Liver (tissue), 9 donors: ENCODE data around the gene CRACR2B. TPM values are rescaled to one million over a fixed set of nuclear protein-coding genes. Genes with fewer than 3 reads are reported as not detected.

Source experiments
- DNase-seq: peaks from one replicate; pipeline ENCODE4 v3.0.0-alpha.2; 2017; ENCODE audit warnings: low spot score
- H3K27ac ChIP-seq, 2 donors: one replicate each; pipeline ENCODE4 v1.7.0; 2013; ENCODE audit warnings: inconsistent platforms in 2 of 2, low read length in 2 of 2, control low read depth in 1 of 2, low read depth in 1 of 2, mild to moderate bottlenecking in 1 of 2
- H3K27me3 ChIP-seq, 4 donors: one replicate each; pipeline versions ENCODE4 v1.6.1 to v1.7.0; 2013; ENCODE audit warnings: low read length in 3 of 4, inconsistent platforms in 1 of 4, mild to moderate bottlenecking in 1 of 4, moderate library complexity in 1 of 4; ENCODE audit not compliant: control insufficient read depth in 4 of 4, insufficient read depth in 4 of 4
- H3K36me3 ChIP-seq, 4 donors: one replicate each; pipeline versions ENCODE4 v1.6.1 to v1.7.0; 2013; ENCODE audit warnings: low read length in 3 of 4, mild to moderate bottlenecking in 3 of 4, low read depth in 1 of 4, moderate library complexity in 1 of 4; ENCODE audit not compliant: control insufficient read depth in 4 of 4, insufficient read depth in 3 of 4
- H3K4me1 ChIP-seq, 4 donors: one replicate each; pipeline versions ENCODE4 v1.6.1 to v1.7.0; 2013; ENCODE audit warnings: low read length in 3 of 4, mild to moderate bottlenecking in 3 of 4, moderate library complexity in 1 of 4; ENCODE audit not compliant: control insufficient read depth in 4 of 4, insufficient read depth in 4 of 4
- H3K4me3 ChIP-seq, 3 donors: one replicate each; pipeline versions ENCODE4 v1.6.1 to v1.7.0; 2013; ENCODE audit warnings: low read length in 3 of 3, control low read depth in 1 of 3, low read depth in 1 of 3, mild to moderate bottlenecking in 1 of 3
- H3K9ac ChIP-seq, 2 donors: one replicate each; pipeline ENCODE4 v1.7.0; 2013; ENCODE audit warnings: low read length in 2 of 2, mild to moderate bottlenecking in 2 of 2, moderate library complexity in 2 of 2, control low read depth in 1 of 2, low read depth in 1 of 2
- H3K9me3 ChIP-seq, 4 donors: one replicate each; pipeline versions ENCODE4 v1.6.1 to v1.7.0; 2013; ENCODE audit warnings: low read length in 3 of 4; ENCODE audit not compliant: control insufficient read depth in 4 of 4
- ATF3 ChIP-seq: IDR thresholded peaks from 2 replicates; pipeline ENCODE4 v1.6.1; 2016; ENCODE audit warnings: antibody characterized with exemption
- CTCF ChIP-seq: fragments of 150-350 bp; IDR thresholded peaks from 2 replicates; pipeline ENCODE4 v1.5.1; 2017; ENCODE audit warnings: improper control_type of control experiment, low read depth, low read length; ENCODE audit not compliant: missing input control
- EGR1 ChIP-seq, 2 donors: IDR thresholded peaks; 2 replicates each; pipeline ENCODE4 v1.6.1; 2016 to 2018; ENCODE audit warnings: antibody characterized with exemption in 2 of 2, low read depth in 2 of 2
- FOXA1 ChIP-seq: IDR thresholded peaks from 2 replicates; pipeline ENCODE4 v1.6.1; 2016; ENCODE audit warnings: antibody characterized with exemption
- FOXA2 ChIP-seq: IDR thresholded peaks from 2 replicates; pipeline ENCODE4 v1.6.1; 2016; ENCODE audit warnings: antibody characterized with exemption
- GABPA ChIP-seq, 2 donors: IDR thresholded peaks in 1 of 2; conservative IDR thresholded peaks in 1 of 2; 2 replicates each; pipeline ENCODE4 v1.6.1; 2016; ENCODE audit warnings: antibody characterized with exemption in 2 of 2, mild to moderate bottlenecking in 1 of 2, moderate library complexity in 1 of 2
- HNF4A ChIP-seq, 2 donors: conservative IDR thresholded peaks; 2 replicates each; pipeline ENCODE4 v1.6.1; 2016; ENCODE audit warnings: antibody characterized with exemption in 2 of 2, mild to moderate bottlenecking in 2 of 2
- HNF4G ChIP-seq: IDR thresholded peaks from 2 replicates; pipeline ENCODE4 v1.6.1; 2016; ENCODE audit warnings: antibody characterized with exemption
- JUND ChIP-seq, 2 donors: IDR thresholded peaks; 2 replicates each; pipeline ENCODE4 v1.6.1; 2016; ENCODE audit warnings: antibody characterized with exemption in 2 of 2
- MAX ChIP-seq: IDR thresholded peaks from 2 replicates; pipeline ENCODE4 v1.6.1; 2016; ENCODE audit warnings: antibody characterized with exemption
- NR2F2 ChIP-seq: IDR thresholded peaks from 2 replicates; pipeline ENCODE4 v1.6.1; 2016; ENCODE audit warnings: antibody characterized with exemption
- RAD21 ChIP-seq, 2 donors: IDR thresholded peaks; 2 replicates each; pipeline ENCODE4 v1.6.1; 2016; ENCODE audit warnings: antibody characterized with exemption in 2 of 2, mild to moderate bottlenecking in 2 of 2
- REST ChIP-seq: IDR thresholded peaks from 2 replicates; pipeline ENCODE4 v1.6.1; 2016; ENCODE audit warnings: antibody characterized with exemption, mild to moderate bottlenecking
- RXRA ChIP-seq, 2 donors: IDR thresholded peaks; 2 replicates each; pipeline ENCODE4 v1.6.1; 2017 to 2018; ENCODE audit warnings: antibody characterized with exemption in 2 of 2, mild to moderate bottlenecking in 1 of 2
- SP1 ChIP-seq: IDR thresholded peaks from 2 replicates; pipeline ENCODE4 v1.6.1; 2018; ENCODE audit warnings: antibody characterized with exemption, mild to moderate bottlenecking
- TAF1 ChIP-seq: conservative IDR thresholded peaks from 2 replicates; pipeline ENCODE4 v1.6.1; 2016; ENCODE audit warnings: antibody characterized with exemption, mild to moderate bottlenecking
- YY1 ChIP-seq: IDR thresholded peaks from 2 replicates; pipeline ENCODE4 v1.6.1; 2016; ENCODE audit warnings: antibody characterized with exemption, mild to moderate bottlenecking
- ZBTB33 ChIP-seq: IDR thresholded peaks from 2 replicates; pipeline ENCODE4 v1.6.1; 2016; ENCODE audit warnings: antibody characterized with exemption
- WGBS: extraction: QIAGEN DNeasy Blood & Tissue Kit; methylation state at CpG from one replicate; pipeline ENCODE4 v1.1.7; 2013; 5-methylcytosine and 5-hydroxymethylcytosine counted together
- polyA plus RNA-seq, 2 donors: library from polyadenylated mRNA; stranded (reverse) in 1 of 2; unstranded in 1 of 2; fragments of 200-250 nt in 1 of 2; fragments of >200 nt in 1 of 2; fragmentation: Nextera tagmentation in 1 of 2; extraction: Ambion mirVana in 1 of 2; gene quantifications; one replicate each; pipeline versions ENCODE4 v1.2.1 to v1.2.3, GENCODE V29; 2013 to 2015
- total RNA-seq, 2 donors: library from RNA; depleted of rRNA; stranded (reverse); fragments of >200 nt; gene quantifications; one replicate each; pipeline ENCODE4 v1.2.3, GENCODE V29; 2014
- donor health status: healthy.
- donor health status: healthy.
- donor health status: healthy.
- donor health status: healthy.
- donor health status: healthy.

Gene CRACR2B
- total and polyA plus RNA-seq, 4 donors = 0.14 to 2.9 (median 2.2) TPM

GRCh38 chr11:868802-869201, 41.1 kb downstream of the CRACR2B start:
- Histone ChIP-seq H3K27me3 (no peaks in the 10 kb centered on the region), H3K36me3 (peaks cover 0 to 9% (median 0%) of the 10 kb centered on the region in 4 donors), H3K4me1 (no peaks in the 10 kb centered on the region), H3K9me3 (no peaks in the 10 kb centered on the region), H3K27ac (no peak overlapping the region), H3K4me3 (no peak overlapping the region), H3K9ac (no peak overlapping the region)
- TF ChIP-seq CTCF (no peak), EGR1 (IDR thresholded peaks at IDR 0.05; ENCODE audit: low read depth in 2 of 2) (no peak), SP1 (no peak), FOXA1 (no peak), NR2F2 (no peak), FOXA2 (no peak)
- 91% methylated on average over 12 of the region's 12 CpGs for WGBS
- DNase-seq = no peak

- WGBS = 93% methylated on average over 25 of the region's 25 CpGs
- H3K27ac ChIP-seq = no peak overlapping the region
- H3K4me1 ChIP-seq = no peaks in the 10 kb centered on the region
- H3K4me3 ChIP-seq = no peak overlapping the region
- H3K27me3 ChIP-seq = no peaks in the 10 kb centered on the region
- peaks cover 0 to 9% (median 0%) of the 10 kb centered on the region in 4 donors for H3K36me3 ChIP-seq
- no peaks in the 10 kb centered on the region for H3K9me3 ChIP-seq
- no peak for TF ChIP-seq FOXA2
- no peak for TF ChIP-seq EGR1 (IDR thresholded peaks at IDR 0.05; ENCODE audit: low read depth in 2 of 2)
- no peak for TF ChIP-seq ATF3
- TF ChIP-seq GABPA (IDR thresholded peaks at IDR 0.05 in 1 of 2, conservative IDR thresholded peaks at IDR 0.05 in 1 of 2) = no peak
- no peak for TF ChIP-seq SP1
- TF ChIP-seq HNF4G = no peak
- TF ChIP-seq HNF4A (conservative IDR thresholded peaks at IDR 0.05) = no peak
- TF ChIP-seq NR2F2 = no peak
- TF ChIP-seq RAD21 (IDR thresholded peaks at IDR 0.05) = no peak
- no peak for TF ChIP-seq TAF1
- TF ChIP-seq REST = no peak
- TF ChIP-seq JUND (IDR thresholded peaks at IDR 0.05) = no peak
- TF ChIP-seq FOXA1 = no peak
- no peak for TF ChIP-seq ZBTB33
- TF ChIP-seq RXRA (IDR thresholded peaks at IDR 0.05) = no peak
- no peak for TF ChIP-seq MAX
- no peak for TF ChIP-seq YY1
- H3K9ac ChIP-seq = no peak overlapping the region
- no peak for DNase-seq
These were observed 41.8 kb downstream of the CRACR2B start for GRCh38 chr11:869399-870126.
